ENCODE measurements around the gene RPUSD2.

The RPUSD2 gene

DNA sequence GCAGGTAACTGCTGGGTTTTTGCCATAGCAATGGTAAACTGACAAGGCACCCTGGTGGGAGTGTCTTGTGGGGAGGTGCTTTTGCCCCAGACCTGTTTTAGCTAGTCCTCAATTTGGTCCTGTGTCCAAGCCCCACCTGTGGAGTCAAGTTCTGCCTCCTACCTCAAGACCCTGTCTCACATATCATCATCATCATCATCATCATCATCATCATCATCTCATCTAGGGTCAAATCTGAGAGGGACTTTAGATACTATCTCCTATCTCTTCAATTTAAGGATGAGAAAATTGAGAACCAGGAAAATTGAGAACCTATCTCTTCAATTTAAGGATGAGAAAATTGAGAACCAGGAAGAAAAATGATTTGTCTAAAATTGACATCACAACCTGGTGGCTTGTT, 34.8 kb downstream of the RPUSD2 start:
- in situ Hi-C loops (cut with MboI; ENCODE audit: low sequenced_read_pairs, unreplicated experiment), result no loop called here
- TF ChIP-seq, protein P1, sequence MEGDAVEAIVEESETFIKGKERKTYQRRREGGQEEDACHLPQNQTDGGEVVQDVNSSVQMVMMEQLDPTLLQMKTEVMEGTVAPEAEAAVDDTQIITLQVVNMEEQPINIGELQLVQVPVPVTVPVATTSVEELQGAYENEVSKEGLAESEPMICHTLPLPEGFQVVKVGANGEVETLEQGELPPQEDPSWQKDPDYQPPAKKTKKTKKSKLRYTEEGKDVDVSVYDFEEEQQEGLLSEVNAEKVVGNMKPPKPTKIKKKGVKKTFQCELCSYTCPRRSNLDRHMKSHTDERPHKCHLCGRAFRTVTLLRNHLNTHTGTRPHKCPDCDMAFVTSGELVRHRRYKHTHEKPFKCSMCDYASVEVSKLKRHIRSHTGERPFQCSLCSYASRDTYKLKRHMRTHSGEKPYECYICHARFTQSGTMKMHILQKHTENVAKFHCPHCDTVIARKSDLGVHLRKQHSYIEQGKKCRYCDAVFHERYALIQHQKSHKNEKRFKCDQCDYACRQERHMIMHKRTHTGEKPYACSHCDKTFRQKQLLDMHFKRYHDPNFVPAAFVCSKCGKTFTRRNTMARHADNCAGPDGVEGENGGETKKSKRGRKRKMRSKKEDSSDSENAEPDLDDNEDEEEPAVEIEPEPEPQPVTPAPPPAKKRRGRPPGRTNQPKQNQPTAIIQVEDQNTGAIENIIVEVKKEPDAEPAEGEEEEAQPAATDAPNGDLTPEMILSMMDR (IDR thresholded peaks at IDR 0.05; ENCODE audit: borderline replicate concordance, control extremely low read depth, extremely low read depth, insufficient read depth, missing control alignments), result no peak
- DNase-seq (ENCODE audit: low spot score), result no peak

DNA sequence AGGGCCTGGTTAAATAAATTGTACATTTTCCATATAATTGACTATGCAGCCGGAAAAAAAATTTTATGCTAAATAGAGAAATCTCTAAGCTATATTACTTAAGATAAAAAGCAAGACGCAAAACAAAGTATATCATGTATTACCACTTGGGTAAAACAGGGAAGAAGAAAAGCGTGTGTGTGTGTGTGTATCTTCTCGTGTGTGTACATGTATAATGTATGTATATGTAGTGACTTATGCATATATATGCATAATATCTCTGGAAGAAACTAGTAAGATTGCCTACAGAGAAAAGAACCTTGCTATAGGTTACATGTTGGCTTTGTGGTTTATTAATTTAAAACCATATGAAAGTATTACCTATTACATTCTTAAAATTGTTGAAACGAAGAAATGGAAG, 44.0 kb downstream of the RPUSD2 start:
- in situ Hi-C loops (cut with MboI; ENCODE audit: low sequenced_read_pairs, unreplicated experiment), result no loop called here
- no peak for DNase-seq (ENCODE audit: low spot score)
- TF ChIP-seq, protein P1 (IDR thresholded peaks at IDR 0.05; ENCODE audit: borderline replicate concordance, control extremely low read depth, extremely low read depth, insufficient read depth, missing control alignments), result no peak

DNA sequence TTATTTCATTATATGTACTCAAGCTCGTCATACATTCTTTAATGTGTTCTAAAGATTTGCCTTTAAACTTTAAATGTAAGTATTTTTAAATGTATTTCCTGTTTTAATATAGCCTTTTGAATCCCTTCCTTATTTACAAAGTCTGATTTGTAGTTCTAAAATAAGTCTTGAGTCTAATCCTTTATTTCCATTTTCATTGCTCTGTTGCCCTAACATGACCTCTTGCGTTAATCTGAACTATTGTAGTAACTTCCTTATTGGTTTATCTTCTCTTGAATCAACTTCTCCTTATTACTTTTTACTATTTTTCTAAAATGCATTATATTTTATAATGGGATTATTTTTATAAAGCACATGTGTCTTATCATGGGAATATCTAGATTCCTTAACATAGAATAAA, 48.9 kb downstream of the RPUSD2 start:
- in situ Hi-C loops (cut with MboI; ENCODE audit: low sequenced_read_pairs, unreplicated experiment), result no loop called here
- DNase-seq (ENCODE audit: low spot score), result no peak
- TF ChIP-seq, protein P1 (IDR thresholded peaks at IDR 0.05; ENCODE audit: borderline replicate concordance, control extremely low read depth, extremely low read depth, insufficient read depth, missing control alignments), result no peak

DNA sequence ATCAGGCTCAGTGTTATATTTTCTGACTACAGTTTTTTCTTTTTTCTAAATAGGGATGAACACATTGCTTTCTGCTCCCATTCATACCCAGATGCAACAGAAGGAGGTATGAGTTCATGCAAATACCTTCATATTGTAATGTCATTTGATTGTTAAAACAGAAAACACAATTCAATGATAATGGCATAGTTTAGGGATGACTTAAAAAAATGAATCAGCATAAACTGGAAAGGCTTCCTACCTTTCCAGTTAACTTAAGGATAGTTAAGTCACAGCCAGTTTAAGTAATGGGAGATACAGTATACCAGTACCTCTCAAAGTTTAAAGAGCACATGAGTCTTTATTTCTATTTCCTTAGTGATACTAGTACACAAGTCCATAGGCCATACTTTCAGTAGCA, 49.8 kb downstream of the RPUSD2 start:
- in situ Hi-C loops (cut with MboI; ENCODE audit: low sequenced_read_pairs, unreplicated experiment), result no loop called here
- DNase-seq (ENCODE audit: low spot score), result no peak
- TF ChIP-seq, protein P1 (IDR thresholded peaks at IDR 0.05; ENCODE audit: borderline replicate concordance, control extremely low read depth, extremely low read depth, insufficient read depth, missing control alignments), result no peak

DNA sequence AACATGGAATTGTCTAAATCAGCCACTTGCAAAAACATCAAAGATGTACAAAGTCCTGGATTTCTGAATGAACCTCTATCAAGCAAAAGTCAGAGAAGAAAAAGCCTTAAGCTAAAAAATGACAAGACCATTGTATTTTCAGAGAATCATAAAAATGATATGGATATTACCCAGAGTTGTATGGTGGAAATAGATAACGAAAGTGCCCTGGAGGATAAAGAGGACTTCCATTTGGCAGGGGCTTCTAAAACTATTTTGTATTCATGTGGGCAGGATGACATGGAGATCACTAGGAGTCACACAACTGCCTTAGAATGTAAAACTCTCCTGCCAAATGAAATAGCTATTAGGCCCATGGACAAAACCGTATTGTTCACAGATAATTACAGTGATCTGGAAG, 54.3 kb downstream of the RPUSD2 start:
- TF ChIP-seq, protein P1 (IDR thresholded peaks at IDR 0.05; ENCODE audit: borderline replicate concordance, control extremely low read depth, extremely low read depth, insufficient read depth, missing control alignments), result no peak
- in situ Hi-C loops (cut with MboI; ENCODE audit: low sequenced_read_pairs, unreplicated experiment), result no loop called here
- no peak for DNase-seq (ENCODE audit: low spot score)
